ENCODE results near the gene BABAM2. TPM values are rescaled to one million over a fixed set of nuclear protein-coding genes. Genes with fewer than 3 reads are reported as not detected.

The BABAM2 gene
- total and polyA plus RNA-seq, 2 experiments from 2014 or later: 17.8 to 21.5 TPM

GRCh38 chr2:28054916-28055315 is 164.4 kb downstream of the BABAM2 start:
- no peaks in the 10 kb centered on the region for H3K36me3 Mint-ChIP-seq (ENCODE audit: low read depth)

GRCh38 chr2:28055325-28055970 is 164.9 kb downstream of the BABAM2 start:
- Histone ChIP-seq H3K79me2 (replicated peaks; ENCODE audit: insufficient read depth) (no peaks in the 10 kb centered on the region), H2AFZ (no peak overlapping the region)
- no peak for TF ChIP-seq EZH2 (IDR thresholded peaks at IDR 0.05; ENCODE audit: low read depth, unreplicated experiment)
- no peak for TF ChIP-seq NANOG (IDR thresholded peaks at IDR 0.05; ENCODE audit: borderline replicate concordance)
- TF ChIP-seq POLR2AphosphoS5 (IDR thresholded peaks at IDR 0.05; ENCODE audit: low read depth): no peak
- TF ChIP-seq ZNF114 (CRISPR knock-in tag; IDR thresholded peaks at IDR 0.05): no peak
- no peak for TF ChIP-seq ZNF462 (CRISPR knock-in tag; IDR thresholded peaks at IDR 0.05)
- TF ChIP-seq CREB1 (CRISPR knock-in tag; IDR thresholded peaks at IDR 0.05; ENCODE audit: low read depth): no peak
- no peak for TF ChIP-seq JUNB (IDR thresholded peaks at IDR 0.05; ENCODE audit: unreplicated experiment)
- no peak for TF ChIP-seq CTCF (conservative IDR thresholded peaks at IDR 0.05; ENCODE audit: low read depth in 2 of 2)
- no peak for TF ChIP-seq STAT1 (IDR thresholded peaks at IDR 0.05; ENCODE audit: unreplicated experiment)

More at GRCh38 chr2:28054916-28055315, 164.4 kb downstream of the BABAM2 start:
- Histone ChIP-seq H3K4me3 (no peak overlapping the region), H3F3A (replicated peaks; ENCODE audit: low read depth) (no peaks in the 10 kb centered on the region), H3K79me2 (replicated peaks; ENCODE audit: insufficient read depth) (no peaks in the 10 kb centered on the region), H3K4me1 (ENCODE audit: insufficient read depth) (no peaks in the 10 kb centered on the region), H3K27me3 (ENCODE audit: insufficient read depth) (no peaks in the 10 kb centered on the region), H2AFZ (no peak overlapping the region), H3K27ac (ENCODE audit: low read depth) (no peak overlapping the region), H4K20me1 (replicated peaks; ENCODE audit: insufficient read depth) (no peaks in the 10 kb centered on the region), H3K9me2 (ENCODE audit: insufficient read depth) (no peaks in the 10 kb centered on the region), H3K4me2 (no peak overlapping the region), H3K36me3 (ENCODE audit: insufficient read depth) (no peaks in the 10 kb centered on the region)
- Mint-ChIP-seq H3K27ac (no peak overlapping the region), H3K4me1 (peaks cover 2% of the 10 kb centered on the region; the same call in 1 of the 3 replicates), H3K27me3 (ENCODE audit: insufficient read depth, low read depth, poor library complexity) (no peaks in the 10 kb centered on the region), H3K4me3 (no peak overlapping the region), H3K9me3 (no peaks in the 10 kb centered on the region)
- no peak for DNase-seq (ENCODE audit: low spot score)
- TF ChIP-seq ETS1 (IDR thresholded peaks at IDR 0.05): no peak
- TF ChIP-seq ZNF114 (CRISPR knock-in tag; IDR thresholded peaks at IDR 0.05): no peak
- TF ChIP-seq CREB1 (CRISPR knock-in tag; IDR thresholded peaks at IDR 0.05; ENCODE audit: low read depth): no peak
- TF ChIP-seq EZH2phosphoT487 (IDR thresholded peaks at IDR 0.05; ENCODE audit: unreplicated experiment): no peak
- ATAC-seq: no peak

More at GRCh38 chr2:28055325-28055970, 164.9 kb downstream of the BABAM2 start:
- Mint-ChIP-seq H3K4me1 (peaks cover 2% of the 10 kb centered on the region; the same call in 1 of the 3 replicates), H3K27me3 (ENCODE audit: insufficient read depth, low read depth, poor library complexity) (no peaks in the 10 kb centered on the region), H3K4me3 (no peak overlapping the region), H3K9me3 (no peaks in the 10 kb centered on the region), H3K27ac (no peak overlapping the region), H3K36me3 (ENCODE audit: low read depth) (no peaks in the 10 kb centered on the region)
- H3K4me1 ChIP-seq (ENCODE audit: insufficient read depth): no peaks in the 10 kb centered on the region
- H3K27me3 ChIP-seq (ENCODE audit: insufficient read depth): no peaks in the 10 kb centered on the region
- ATAC-seq: no peak
- no peak for DNase-seq (ENCODE audit: low spot score)
- no peaks in the 10 kb centered on the region for H4K20me1 ChIP-seq (replicated peaks; ENCODE audit: insufficient read depth)
- H3K27ac ChIP-seq (ENCODE audit: low read depth): no peak overlapping the region
- H3K4me3 ChIP-seq: no peak overlapping the region
- no peaks in the 10 kb centered on the region for H3K36me3 ChIP-seq (ENCODE audit: insufficient read depth)
- no peaks in the 10 kb centered on the region for H3F3A ChIP-seq (replicated peaks; ENCODE audit: low read depth)
- H3K4me2 ChIP-seq: no peak overlapping the region
- H3K9me2 ChIP-seq (ENCODE audit: insufficient read depth): no peaks in the 10 kb centered on the region
